ENCODE data around the gene ZNF580.

Gene ZNF580

DNA sequence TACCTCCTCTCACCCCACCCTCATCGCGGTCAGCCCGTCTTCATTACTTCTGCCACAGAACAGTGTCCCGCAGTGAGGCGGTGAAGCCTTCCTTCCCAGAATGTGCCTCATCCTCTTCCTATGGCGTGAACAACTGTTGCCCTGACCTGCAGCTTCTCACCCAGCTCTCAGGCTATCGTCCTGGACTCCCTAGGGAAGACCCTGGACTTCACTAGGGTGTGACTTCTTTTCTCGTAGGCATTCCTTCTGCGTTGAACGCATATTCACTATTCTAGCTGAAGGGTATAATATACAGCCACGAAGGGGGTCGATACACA lies 34.4 kb upstream of the ZNF580 start:
- no peak for DNase-seq

DNA sequence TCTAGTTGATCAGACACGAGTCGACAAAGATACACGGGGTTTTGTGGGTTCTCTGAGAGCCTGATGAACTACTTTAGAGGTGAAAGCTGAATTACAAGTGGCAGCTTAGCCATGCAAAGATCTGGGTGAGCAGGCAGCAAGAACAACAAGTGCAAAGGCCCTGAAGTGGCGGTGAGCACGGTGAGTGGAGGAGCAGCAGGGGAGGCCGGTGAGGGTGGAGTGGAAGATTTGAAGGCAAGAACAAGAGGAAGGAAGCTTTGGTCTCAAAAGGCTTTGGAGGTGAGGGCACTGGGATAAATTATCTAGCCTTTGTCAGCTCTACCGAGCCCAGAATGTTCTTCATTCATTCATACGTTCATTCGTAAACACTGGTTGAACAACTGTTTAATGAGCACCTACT lies 34.0 kb upstream of the ZNF580 start:
- no peak for DNase-seq

DNA sequence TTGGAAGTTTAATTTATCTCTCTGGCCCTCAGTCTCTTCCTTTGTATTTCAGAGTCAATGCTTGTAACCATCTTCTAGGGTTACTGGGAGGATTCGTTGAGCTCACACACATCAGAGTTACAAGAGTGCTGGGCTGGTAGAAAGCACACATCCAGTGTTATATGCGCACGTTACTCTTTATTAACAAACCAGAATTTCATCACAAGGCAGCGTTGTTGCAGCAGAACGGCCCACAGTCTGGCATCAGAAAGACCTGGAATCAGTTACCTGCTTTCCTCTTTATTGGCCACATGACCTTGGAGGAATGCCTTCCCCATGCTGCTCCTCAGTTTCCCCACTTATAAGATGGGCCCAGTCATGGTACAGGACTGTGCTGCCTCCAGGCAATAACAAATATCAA lies 31.5 kb upstream of the ZNF580 start:
- no peak for DNase-seq

DNA sequence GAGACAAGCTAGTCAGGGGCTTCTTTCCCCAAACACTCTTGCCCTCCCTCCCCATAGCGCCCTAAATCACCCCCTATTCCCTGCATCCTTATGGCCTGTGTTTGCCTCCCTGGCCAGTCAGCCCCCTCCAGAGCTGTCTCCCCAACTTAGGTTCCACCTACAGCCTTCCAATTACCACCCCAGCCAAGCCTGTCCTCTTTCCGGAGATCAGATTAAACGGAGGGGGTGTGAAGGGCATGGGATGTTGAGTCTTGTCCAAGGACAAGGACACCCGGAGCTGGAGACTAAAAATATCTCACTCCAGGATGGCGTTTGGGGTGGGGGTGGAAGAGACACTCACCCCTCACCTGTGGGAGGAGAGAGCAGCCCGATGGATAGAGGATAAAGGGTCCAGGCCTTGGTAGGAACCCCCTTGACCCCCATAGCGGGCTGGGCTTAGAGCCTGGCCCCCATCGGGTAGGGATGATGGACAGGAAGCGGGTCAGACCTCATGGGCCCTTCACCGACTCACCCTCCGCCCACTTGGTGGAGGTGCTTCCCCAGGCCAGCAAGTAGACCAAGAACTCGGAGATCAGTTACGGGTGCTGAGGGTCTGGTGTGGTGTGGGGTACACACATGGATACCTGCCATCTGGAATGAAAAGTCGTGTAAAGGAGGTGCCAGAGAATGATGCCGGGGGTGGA lies 29.4 kb upstream of the ZNF580 start:
- DNase-seq = no peak

DNA sequence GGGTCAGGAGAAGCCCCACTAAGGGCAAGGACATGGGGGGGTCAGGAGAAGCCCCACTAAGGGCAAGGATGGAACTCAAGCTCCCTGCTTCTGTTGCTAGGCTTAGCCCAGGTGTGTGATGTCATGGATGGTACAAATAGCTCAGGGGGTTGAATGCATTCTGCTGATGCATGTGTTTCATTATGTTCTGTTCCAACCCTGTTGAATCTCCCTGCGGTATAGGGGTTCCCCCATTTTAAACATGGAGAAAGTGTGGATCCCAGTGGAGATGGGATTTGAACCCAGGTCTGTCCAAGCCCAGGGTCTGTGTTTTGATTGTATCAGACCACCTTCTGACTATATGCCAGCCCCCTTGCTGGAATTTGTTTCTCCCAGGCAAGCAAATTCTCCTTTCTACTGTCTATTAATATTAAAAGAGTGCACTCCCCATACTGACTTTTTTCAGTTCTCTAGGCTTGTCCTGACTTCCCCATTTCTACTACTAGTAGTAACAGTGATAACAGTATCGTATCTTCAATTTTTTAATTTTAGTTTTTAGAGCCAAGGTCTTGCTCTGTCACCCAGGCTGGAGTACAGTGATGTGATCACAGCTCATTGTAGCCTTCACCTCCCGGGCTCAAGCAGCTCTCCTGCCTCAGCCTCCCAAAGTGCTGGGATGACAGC lies 28.7 kb upstream of the ZNF580 start:
- DNase-seq = no peak

GRCh38 chr19:55613396-55613795 lies 27.4 kb upstream of the ZNF580 start:
- DNase-seq = no peak

- DNase-seq = no peak
These were observed 26.7 kb upstream of the ZNF580 start for GRCh38 chr19:55613930-55614710.

GRCh38 chr19:55614711-55615542 lies 25.9 kb upstream of the ZNF580 start:
- no peak for DNase-seq

DNA sequence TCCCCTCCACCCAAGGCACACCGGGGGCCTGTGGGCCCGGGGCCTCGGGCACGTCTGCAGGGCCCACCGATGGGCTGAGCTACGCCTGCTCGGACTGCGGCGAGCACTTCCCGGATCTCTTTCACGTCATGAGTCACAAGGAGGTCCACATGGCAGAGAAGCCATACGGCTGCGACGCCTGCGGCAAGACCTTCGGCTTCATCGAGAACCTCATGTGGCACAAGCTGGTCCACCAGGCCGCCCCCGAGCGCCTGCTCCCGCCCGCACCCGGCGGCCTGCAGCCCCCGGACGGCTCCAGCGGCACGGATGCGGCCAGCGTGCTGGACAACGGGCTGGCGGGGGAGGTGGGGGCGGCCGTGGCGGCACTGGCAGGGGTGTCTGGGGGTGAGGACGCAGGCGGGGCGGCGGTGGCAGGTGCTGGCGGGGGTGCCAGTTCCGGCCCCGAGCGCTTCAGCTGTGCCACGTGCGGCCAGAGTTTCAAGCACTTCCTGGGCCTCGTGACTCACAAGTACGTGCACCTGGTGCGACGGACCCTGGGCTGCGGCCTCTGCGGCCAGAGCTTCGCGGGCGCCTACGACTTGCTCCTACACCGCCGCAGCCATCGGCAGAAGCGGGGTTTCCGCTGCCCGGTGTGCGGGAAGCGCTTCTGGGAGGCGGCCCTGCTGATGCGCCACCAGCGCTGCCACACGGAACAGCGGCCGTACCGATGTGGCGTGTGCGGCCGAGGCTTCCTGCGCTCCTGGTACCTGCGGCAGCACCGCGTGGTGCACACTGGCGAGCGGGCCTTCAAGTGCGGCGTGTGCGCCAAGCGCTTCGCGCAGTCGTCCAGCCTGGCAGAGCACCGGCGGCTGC lies 25.0 kb upstream of the ZNF580 start:
- DNase-seq = no peak

GRCh38 chr19:55616395-55616875 lies 24.4 kb upstream of the ZNF580 start:
- DNase-seq = no peak

DNA sequence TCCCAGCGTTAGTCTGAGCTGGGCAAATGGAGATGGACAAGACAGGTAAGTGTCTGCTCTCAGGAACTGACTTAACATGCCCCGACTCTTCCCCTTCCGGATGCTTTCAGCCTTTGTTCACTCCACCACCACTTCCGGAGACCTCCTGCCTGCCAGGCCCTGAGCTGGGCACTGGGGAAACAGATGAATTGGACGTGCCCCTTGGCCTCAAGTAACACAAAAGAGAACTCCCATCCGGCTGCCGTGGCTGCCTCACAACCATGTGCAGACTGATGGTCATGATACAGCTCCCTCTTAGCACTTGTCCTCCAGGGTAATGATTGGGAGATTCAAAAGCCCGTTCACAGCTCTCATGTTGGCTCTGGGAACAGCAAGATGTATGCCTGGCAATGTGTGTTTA lies 23.4 kb upstream of the ZNF580 start:
- DNase-seq = no peak

GRCh38 chr19:55618426-55618825 lies 22.4 kb upstream of the ZNF580 start:
- DNase-seq = no peak

GRCh38 chr19:55619286-55619685 lies 21.5 kb upstream of the ZNF580 start:
- peak; percentile 18 for DNase-seq

- DNase-seq = no peak
These were observed 20.2 kb upstream of the ZNF580 start for GRCh38 chr19:55620410-55621204.

- DNase-seq = no peak
These were observed 19.6 kb upstream of the ZNF580 start for GRCh38 chr19:55621205-55621672.

- DNase-seq = no peak
These were observed 19.1 kb upstream of the ZNF580 start for GRCh38 chr19:55621673-55622231.

DNA sequence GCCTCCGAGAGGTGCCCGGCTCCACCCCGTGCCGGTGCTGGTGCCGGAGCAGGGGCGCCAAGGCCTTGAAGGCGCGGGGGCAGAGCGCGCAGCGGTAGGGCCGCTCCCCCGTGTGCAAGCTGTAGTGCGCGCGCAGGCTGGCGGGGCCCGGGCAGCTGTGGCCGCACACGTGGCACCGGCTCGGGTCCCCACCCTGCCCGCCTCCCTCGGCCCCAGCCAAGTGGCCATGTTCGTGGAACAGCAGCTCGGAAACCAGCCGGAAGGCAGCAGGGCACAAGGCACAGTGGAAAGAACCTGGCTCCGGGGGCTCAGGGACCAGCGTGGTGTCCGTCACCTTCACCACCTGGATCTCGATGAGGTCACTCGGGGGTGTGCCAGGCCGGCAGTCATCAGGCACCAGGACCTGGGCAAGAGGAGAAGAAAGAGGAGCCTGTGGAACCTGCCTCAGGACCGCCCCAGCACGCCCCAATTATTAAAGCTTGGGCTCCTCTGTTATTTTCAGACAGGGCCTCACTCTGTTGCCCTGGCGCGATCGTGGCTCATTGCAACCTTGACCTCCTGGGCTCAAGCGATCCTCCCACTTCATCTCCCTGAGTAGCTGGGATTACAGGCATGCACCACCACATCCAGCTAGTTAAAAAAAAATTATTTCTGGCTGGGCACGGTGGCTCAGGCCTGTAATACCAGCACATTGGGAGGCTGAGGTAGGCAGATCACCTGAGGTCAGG lies 18.4 kb upstream of the ZNF580 start:
- DNase-seq = no peak

DNA sequence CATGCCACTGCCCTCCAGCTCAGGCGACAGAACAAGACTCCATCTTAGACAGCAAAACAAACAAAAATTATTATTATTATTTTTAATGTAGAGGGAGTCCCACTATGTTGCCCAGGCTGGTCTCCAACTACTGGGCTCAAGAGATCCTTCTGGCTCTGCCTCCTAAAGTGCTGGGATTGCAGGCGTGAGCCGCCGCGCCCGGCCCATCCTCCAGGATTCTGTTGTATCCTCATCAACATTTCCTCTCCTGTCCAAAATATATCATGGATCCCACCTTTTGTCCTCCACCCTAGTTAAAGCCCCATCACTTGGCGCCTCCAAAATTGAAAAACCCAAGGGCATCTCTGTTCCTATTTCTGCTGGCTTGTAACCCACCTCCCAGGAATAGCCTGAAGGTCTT lies 17.7 kb upstream of the ZNF580 start:
- DNase-seq = no peak

DNA sequence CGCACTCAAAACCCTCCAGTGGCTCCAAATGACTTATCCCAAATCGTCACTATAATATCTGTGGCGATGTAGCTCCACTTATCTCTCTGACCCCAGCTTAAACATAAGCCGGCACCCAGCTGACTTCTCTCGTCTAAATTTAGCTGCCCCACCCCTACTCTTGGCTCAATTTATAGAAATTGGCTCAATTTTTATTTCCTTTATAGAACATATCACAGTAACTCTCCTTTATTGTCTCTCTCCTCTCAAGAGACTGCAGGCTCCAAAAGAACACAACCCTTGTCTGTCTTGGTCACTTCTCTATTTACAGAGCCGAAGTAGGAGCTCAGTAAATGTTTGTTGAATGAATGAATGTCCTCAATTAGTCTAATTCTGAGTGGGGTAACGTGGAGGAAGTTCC lies 17.2 kb upstream of the ZNF580 start:
- no peak for DNase-seq

Data from HCEC 1CT (cell line).